Keratinocyte (primary cell): ENCODE measurements around the gene EGF.

Experiments used
- CTCF ChIP-seq, 3 experiments: IDR thresholded peaks in 1 of 3; conservative IDR thresholded peaks in 1 of 3; optimal IDR thresholded peaks in 1 of 3; 2 replicates in 2 of 3; 3 replicates in 1 of 3; pipeline versions ENCODE3 to v1.5.1; 2011; ENCODE audit warnings: low read length in 3 of 3, mild to moderate bottlenecking in 3 of 3, moderate library complexity in 2 of 3, control low read depth in 1 of 3, inconsistent platforms in 1 of 3; ENCODE audit not compliant: insufficient read depth in 2 of 3; ENCODE audit errors: extremely low read depth in 1 of 3
- EZH2 ChIP-seq: IDR thresholded peaks from one replicate; pipeline ENCODE4 v1.6.1; 2012; ENCODE audit warnings: inconsistent platforms, mild to moderate bottlenecking, low read length, moderate library complexity

GRCh38 chr4:109870061-109870460, 42.6 kb upstream of the EGF start:
- no peak for TF ChIP-seq CTCF (optimal IDR thresholded peaks at IDR 0.05 in 1 of 3, IDR thresholded peaks at IDR 0.05 in 1 of 3, conservative IDR thresholded peaks at IDR 0.05 in 1 of 3; ENCODE audit: extremely low read depth in 1 of 3, insufficient read depth in 2 of 3, low read length in 3 of 3)
- no peak for TF ChIP-seq EZH2
